Heart left ventricle (tissue), 16 donors: ENCODE measurements around the gene ZNF689. TPM values are rescaled to one million over a fixed set of nuclear protein-coding genes. Genes with fewer than 3 reads are reported as not detected.
"Not testable (repeated sequence)": the region's sequence is repeated elsewhere in the genome, so short reads cannot be mapped to it uniquely, and the experiment has no call there.

Experiments
- ATAC-seq, 4 donors: fragments of 200-7000 bp; cut with Tn5 transposase; one replicate each; pipeline ENCODE4 v1.9.1; 2020 to 2022; ENCODE audit warnings: moderate library complexity in 4 of 4, mild to moderate bottlenecking in 3 of 4, moderate number of reproducible peaks in 1 of 4
- DNase-seq, 5 donors: peaks; one replicate each; pipeline ENCODE4 v3.0.0-alpha.2; 2020
- H3K27ac ChIP-seq, 12 donors: fragments of 200-600 bp; sonication (generic) in 4 of 12; one replicate each; pipeline versions ENCODE4 v1.5.0 to v1.8.0; 2016 to 2022; ENCODE audit warnings: mild to moderate bottlenecking in 2 of 12
- H3K27me3 ChIP-seq, 9 donors: fragments of 200-600 bp; sonication (generic) in 2 of 9; one replicate each; pipeline versions ENCODE4 v1.5.1 to v1.8.0; 2016 to 2022; ENCODE audit warnings: mild to moderate bottlenecking in 3 of 9
- H3K36me3 ChIP-seq, 9 donors: fragments of 200-600 bp; sonication (generic) in 2 of 9; one replicate each; pipeline versions ENCODE4 v1.5.0 to v1.8.0; 2018 to 2022; ENCODE audit warnings: mild to moderate bottlenecking in 2 of 9
- H3K4me1 ChIP-seq, 12 donors: fragments of 200-600 bp; sonication (generic) in 4 of 12; one replicate each; pipeline versions ENCODE4 v1.5.0 to v1.8.0; 2016 to 2022; ENCODE audit warnings: mild to moderate bottlenecking in 3 of 12
- H3K4me3 ChIP-seq, 12 donors: fragments of 200-600 bp; sonication (generic) in 4 of 12; one replicate each; pipeline versions ENCODE4 v1.5.0 to v1.8.0; 2017 to 2022; ENCODE audit warnings: mild to moderate bottlenecking in 9 of 12, moderate library complexity in 4 of 12
- H3K9me3 ChIP-seq, 12 donors: fragments of 200-600 bp; sonication (generic) in 4 of 12; one replicate each; pipeline versions ENCODE4 v1.5.0 to v1.8.0; 2016 to 2022; ENCODE audit warnings: mild to moderate bottlenecking in 1 of 12
- CTCF ChIP-seq, 12 donors: fragments of 200-600 bp; sonication (generic) in 4 of 12; IDR thresholded peaks; one replicate each; pipeline versions ENCODE4 v1.5.0 to v1.8.0; 2018 to 2022; ENCODE audit warnings: antibody characterized with exemption in 12 of 12, mild to moderate bottlenecking in 5 of 12
- POLR2A ChIP-seq, 2 donors: fragments of 450-650 bp; IDR thresholded peaks; one replicate each; pipeline ENCODE4 v1.6.1; 2017; ENCODE audit warnings: antibody characterized with exemption in 2 of 2, mild to moderate bottlenecking in 2 of 2, moderate library complexity in 2 of 2
- WGBS, 4 donors: extraction: QIAGEN DNeasy Blood & Tissue Kit in 2 of 4; methylation state at CpG; one replicate each; pipeline versions ENCODE4 v1.1.5 to v1.1.7; 2013 to 2018; 5-methylcytosine and 5-hydroxymethylcytosine counted together
- intact Hi-C, 10 donors: fragments of 100-400 bp; cut with DNase I; formaldehyde crosslinking; loops; one replicate each; pipeline versions ENCODE4 v1.11.1 to v1.14.2; 2022
- polyA plus RNA-seq, 2 donors: library from polyadenylated mRNA; stranded (reverse); fragments of 200-250 nt; gene quantifications; one replicate each; pipeline ENCODE4 v1.2.3, GENCODE V29; 2013
- total RNA-seq, 9 donors: library from RNA; depleted of rRNA in 2 of 9; stranded (reverse); fragments of >200 nt in 2 of 9; fragmentation: NEBNext Ultra II Directional in 3 of 9; extraction: Animal tissue kit (Norgen Biotek cat#: 25700) in 3 of 9; gene quantifications; one replicate each; pipeline versions ENCODE4 v1.1.0 to v1.2.4, GENCODE V29; 2016 to 2023
- donor health status: ischemic (EF 13 %, LVEDD 7.1; RV severe dilation, severe dysfunction).
- donor health status: healthy with polysubstance abuse.
- donor health status: DM: no; HTN: yes; CAD: no.
- donor health status: DM: no; HTN: no; CAD: no.
- donor health status: ischemic (EF 25% LVEDD 6.9; RV normal size, moderate dysfunction).
- donor health status: ischemic (EF 25% LVEDD 5.7; RV mildly dilated, moderate dysfunction).
- donor health status: healthy.
- donor health status: DM: yes; HTN: yes; CAD: no.
- donor health status: ischemic (EF 35%, LVEDD 5.7; RV mildly dilated, moderate dysfunction).
- donor health status: nonischemic (EF 11% LVEDD 7.7; RV severe dilation, severe dysfunction).
- donor health status: DM: yes; HTN: yes; CAD: no.
- donor health status: PGD.
- donor health status: ischemic (EF 29% LVEDD 5.4; RV normal size, mild dysfunction).
- donor health status: nonischemic (EF 23%, LVEDD 6.1; RV moderate dilation, normal function).

ZNF689 gene
- total and polyA plus RNA-seq, 11 donors = 2.7 to 7.9 (median 6.5) TPM

GRCh38 chr16:30636599-30636998, 26.4 kb upstream of the ZNF689 start:
- ATAC-seq (no peak), DNase-seq (no peak)
- Histone ChIP-seq H3K27ac (no peak overlapping the region), H3K4me3 (no peak overlapping the region), H3K9me3 (no peaks in the 10 kb centered on the region), H3K27me3 (no peaks in the 10 kb centered on the region), H3K4me1 (peaks cover 0 to 19% (median 9%) of the 10 kb centered on the region in 12 donors), H3K36me3 (no peaks in the 10 kb centered on the region)
- 92 to 96% (median 95%) methylated on average over 7 of the region's 7 CpGs for WGBS, 4 donors
- intact Hi-C loops = loop anchor here in 1 of 10 donors (10.0 kb wide), 1 partner anchor 102 kb away; the partner anchor contains the start of gene ZNF747
- TF ChIP-seq POLR2A (IDR thresholded peaks at IDR 0.05) (no peak), CTCF (IDR thresholded peaks at IDR 0.05) (no peak)

GRCh38 chr16:30633526-30633925, 23.3 kb upstream of the ZNF689 start:
- Histone ChIP-seq H3K36me3 (no peaks in the 10 kb centered on the region), H3K9me3 (no peaks in the 10 kb centered on the region), H3K4me3 (peak overlapping the region; percentile 37 to 81 (median 69)), H3K27me3 (no peaks in the 10 kb centered on the region), H3K4me1 (peaks cover 0 to 22% (median 9%) of the 10 kb centered on the region in 12 donors), H3K27ac (peak overlapping the region; percentile 79 to 96 (median 88))
- no peak for DNase-seq
- TF ChIP-seq POLR2A (IDR thresholded peaks at IDR 0.05) (no peak), CTCF (IDR thresholded peaks at IDR 0.05) (no peak)
- peak in 1 of 4 donors; percentile 0 for ATAC-seq
- intact Hi-C loops = loop anchor here in 6 of 10 donors (5.0 to 10.0 kb wide), 5 partner anchors 46 to 206 kb away; partner anchors contain the start of genes DCTPP1 (in 2 of the 6), ZNF688 (in 2 of the 6), ZNF747 (in 1 of the 6) and ZNF785 (in 1 of the 6)
- WGBS, 4 donors = 73 to 78% (median 76%) methylated on average over 17 of the region's 17 CpGs

GRCh38 chr16:30632454-30632853, 22.3 kb upstream of the ZNF689 start:
- H3K9me3 ChIP-seq, H3K4me3 ChIP-seq, H3K27me3 ChIP-seq, H3K36me3 ChIP-seq, DNase-seq, H3K27ac ChIP-seq, ATAC-seq: not testable (repeated sequence)
- intact Hi-C loops = loop anchor here in 6 of 10 donors (5.0 to 10.0 kb wide), 5 partner anchors 45 to 205 kb away; partner anchors contain the start of genes DCTPP1 (in 2 of the 6), ZNF688 (in 2 of the 6), ZNF747 (in 1 of the 6) and ZNF785 (in 1 of the 6)
- H3K4me1 ChIP-seq = peaks cover 0 to 27% (median 9%) of the 10 kb centered on the region in 12 donors
- 91 to 97% (median 95%) methylated on average over 7 of the region's 7 CpGs for WGBS, 4 donors

- Histone ChIP-seq H3K27ac (peak overlapping the region in 8 of 12 donors; percentile 34 to 67 (median 55)), H3K4me1 (peaks cover 0 to 16% (median 1%) of the 10 kb centered on the region in 12 donors), H3K4me3 (peak overlapping the region in 9 of 12 donors; percentile 15 to 45 (median 34)), H3K27me3 (no peaks in the 10 kb centered on the region), H3K9me3 (no peaks in the 10 kb centered on the region), H3K36me3 (no peaks in the 10 kb centered on the region)
- ATAC-seq = peak; percentile 63 to 91 (median 90)
- 33 to 41% (median 39%) methylated on average over 18 of the region's 18 CpGs for WGBS, 4 donors
- intact Hi-C loops = loop anchor here in 5 of 10 donors (2.0 to 10.0 kb wide), 5 partner anchors 18 to 198 kb away; partner anchors contain the start of genes DCTPP1 (in 3 of the 5), ZNF689 (in 1 of the 5), ZNF747 (in 1 of the 5) and ZNF785 (in 1 of the 5)
- TF ChIP-seq CTCF (IDR thresholded peaks at IDR 0.05) (peak; percentile 82 to 95 (median 90)), POLR2A (IDR thresholded peaks at IDR 0.05) (no peak)
- DNase-seq = peak; percentile 77 to 91 (median 86)
Observed at GRCh38 chr16:30628628-30629540, 18.7 kb upstream of the ZNF689 start.
